Tibial nerve (tissue), 4 donors: ENCODE measurements around the gene NAB2.

Experiments
- CTCF ChIP-seq, 5 experiments: fragments of 200-600 bp in 3 of 5; fragments of 450-650 bp in 2 of 5; sonication (generic) in 3 of 5; IDR thresholded peaks; one replicate each; pipeline ENCODE4 v1.5.1; 2016 to 2019; ENCODE audit warnings: antibody characterized with exemption in 5 of 5, mild to moderate bottlenecking in 3 of 5, moderate library complexity in 2 of 5
- EP300 ChIP-seq, 2 donors: sonication (generic); formaldehyde crosslinking; IDR thresholded peaks; one replicate each; pipeline ENCODE4 v1.6.1; 2017; ENCODE audit warnings: antibody characterized with exemption in 2 of 2, mild to moderate bottlenecking in 1 of 2

- TF ChIP-seq EP300 (IDR thresholded peaks at IDR 0.05) (no peak), CTCF (IDR thresholded peaks at IDR 0.05) (no peak)
Measured at GRCh38 chr12:57051011-57051410, 37.9 kb upstream of the NAB2 start.
